SH-SY5Y (cell line): ENCODE data around the gene RBM18.

Experiments used
- GATA2 ChIP-seq: IDR thresholded peaks from 2 replicates; pipeline ENCODE4 v1.6.1; 2011; ENCODE audit warnings: mild to moderate bottlenecking, low read depth, low read length
- GATA3 ChIP-seq: IDR thresholded peaks from 2 replicates; pipeline ENCODE4 v1.6.1; 2011; ENCODE audit warnings: low read depth, mild to moderate bottlenecking, low read length, moderate library complexity

Gene RBM18

GRCh38 chr9:122220673-122221182, 43.9 kb downstream of the RBM18 start:
- TF ChIP-seq GATA2 (no peak), GATA3 (no peak)

GRCh38 chr9:122219856-122220672, 44.6 kb downstream of the RBM18 start:
- TF ChIP-seq GATA3 = no peak
- no peak for TF ChIP-seq GATA2

GRCh38 chr9:122218935-122219855, 45.4 kb downstream of the RBM18 start:
- TF ChIP-seq GATA2 (no peak), GATA3 (no peak)

- TF ChIP-seq GATA2 (no peak), GATA3 (no peak)
Observed at GRCh38 chr9:122218071-122218934, 46.3 kb downstream of the RBM18 start.

GRCh38 chr9:122217640-122218039, 47.0 kb downstream of the RBM18 start:
- TF ChIP-seq GATA2 (no peak), GATA3 (no peak)

- TF ChIP-seq GATA2 (no peak), GATA3 (no peak)
Observed at GRCh38 chr9:122216798-122217418, 47.7 kb downstream of the RBM18 start.

GRCh38 chr9:122216138-122216797, 48.4 kb downstream of the RBM18 start:
- TF ChIP-seq GATA3 (no peak), GATA2 (no peak)

GRCh38 chr9:122215663-122216062, 49.0 kb downstream of the RBM18 start:
- no peak for TF ChIP-seq GATA3
- no peak for TF ChIP-seq GATA2

GRCh38 chr9:122214507-122214906, 50.1 kb downstream of the RBM18 start:
- TF ChIP-seq GATA2 = no peak
- no peak for TF ChIP-seq GATA3

GRCh38 chr9:122213589-122214413, 50.8 kb downstream of the RBM18 start:
- TF ChIP-seq GATA2 (no peak), GATA3 (no peak)

- TF ChIP-seq GATA3 (no peak), GATA2 (no peak)
Observed at GRCh38 chr9:122213102-122213588, 51.5 kb downstream of the RBM18 start.
